H1 (cell line): Measurements from ENCODE around the gene CELSR1. TPM values are rescaled to one million over a fixed set of nuclear protein-coding genes. Genes with fewer than 3 reads are reported as not detected.

Source experiments
- CTCF ChIA-PET: fragments of 300-600 bp; sonication (Branson Sonifier 250); formaldehyde crosslinking; loops from one replicate; lab custom pipeline; 2021; ENCODE audit not compliant: partially characterized antibody; lab: Charles Lee
- POLR2A ChIA-PET: fragments of 300-600 bp; sonication (Branson Sonifier 250); formaldehyde crosslinking; loops from one replicate; lab custom pipeline; 2021; ENCODE audit warnings: inconsistent platforms; ENCODE audit not compliant: partially characterized antibody; lab: Charles Lee
- DNase-seq, 2 experiments: peaks; one replicate each; pipeline versions ENCODE4 v3.0.0 to v3.0.0-alpha.2; 2010 to 2022; ENCODE audit warnings: low spot score in 2 of 2, low read depth in 1 of 2, mixed read lengths in 1 of 2
- FAIRE-seq: peaks from 2 replicates; lab custom pipeline; 2011; peaks lifted over from hg19 to GRCh38; lab: Jason Lieb, UNC
- H2AFZ ChIP-seq: 2 replicates; pipeline ENCODE4 v1.8.1; 2012; ENCODE audit warnings: low read length, inconsistent platforms
- H2AK5ac ChIP-seq: 2 replicates; pipeline ENCODE4 v1.6.1; 2013; ENCODE audit warnings: low read depth, low read length
- H2BK120ac ChIP-seq: replicated peaks from 2 replicates; pipeline ENCODE3; 2013; ENCODE audit warnings: low read depth, low read length, inconsistent platforms
- H2BK12ac ChIP-seq: 2 replicates; pipeline ENCODE4 v1.6.1; 2013; ENCODE audit warnings: low read depth, low read length
- H2BK15ac ChIP-seq: 2 replicates; pipeline ENCODE4 v1.6.1; 2013; ENCODE audit warnings: low read length
- H2BK20ac ChIP-seq: 2 replicates; pipeline ENCODE4 v1.6.1; 2013; ENCODE audit warnings: low read length
- H2BK5ac ChIP-seq: 2 replicates; pipeline ENCODE4 v1.6.1; 2013; ENCODE audit warnings: low read depth, low read length
- H3K14ac ChIP-seq: 2 replicates; pipeline ENCODE4 v1.6.1; 2013; ENCODE audit warnings: inconsistent platforms; ENCODE audit not compliant: insufficient read length
- H3K18ac ChIP-seq: 2 replicates; pipeline ENCODE4 v1.6.1; 2013; ENCODE audit warnings: low read length; ENCODE audit errors: extremely low read depth
- H3K23ac ChIP-seq: 2 replicates; pipeline ENCODE4 v1.6.1; 2013; ENCODE audit warnings: inconsistent platforms; ENCODE audit not compliant: insufficient read length
- H3K23me2 ChIP-seq: 2 replicates; pipeline ENCODE4 v1.6.1; 2013; ENCODE audit warnings: low read depth, low read length
- H3K27ac ChIP-seq: 2 replicates; pipeline ENCODE4 v1.6.1; 2011; ENCODE audit warnings: low read depth, low read length, inconsistent platforms
- H3K27me3 ChIP-seq, 4 experiments: replicated peaks in 1 of 4; 1 replicate in 1 of 4; 2 replicates in 3 of 4; pipeline versions ENCODE4 v1.6.1 to v1.8.1; 2011 to 2013; ENCODE audit warnings: low read length in 3 of 4, mild to moderate bottlenecking in 3 of 4, inconsistent platforms in 2 of 4, mixed read lengths in 2 of 4, moderate library complexity in 1 of 4; ENCODE audit not compliant: control insufficient read depth in 3 of 4, insufficient read depth in 3 of 4; ENCODE audit errors: extremely low read depth in 1 of 4
- H3K36me3 ChIP-seq, 4 experiments: 2 replicates each; pipeline versions ENCODE4 v1.6.1 to v1.8.1; 2011 to 2013; ENCODE audit warnings: mild to moderate bottlenecking in 4 of 4, low read length in 3 of 4, moderate library complexity in 2 of 4, control low read depth in 1 of 4, inconsistent platforms in 1 of 4; ENCODE audit not compliant: insufficient read depth in 4 of 4, control insufficient read depth in 2 of 4
- H3K4ac ChIP-seq: replicated peaks from 2 replicates; pipeline ENCODE3; 2013; ENCODE audit warnings: low read length, low read depth, mixed read lengths, inconsistent platforms; ENCODE audit not compliant: insufficient read length
- H3K4me1 ChIP-seq, 4 experiments: replicated peaks in 1 of 4; 1 replicate in 1 of 4; 2 replicates in 3 of 4; pipeline versions ENCODE4 v1.6.1 to v1.8.1; 2011 to 2013; ENCODE audit warnings: low read length in 3 of 4, inconsistent platforms in 2 of 4, mixed read lengths in 1 of 4; ENCODE audit not compliant: insufficient read depth in 4 of 4, control insufficient read depth in 3 of 4
- H3K4me2 ChIP-seq, 2 experiments: 2 replicates each; pipeline versions ENCODE4 v1.6.1 to v1.8.1; 2011 to 2013; ENCODE audit warnings: low read depth in 2 of 2, low read length in 2 of 2, control low read depth in 1 of 2, inconsistent platforms in 1 of 2, mild to moderate bottlenecking in 1 of 2; ENCODE audit not compliant: insufficient read depth in 1 of 2
- H3K4me3 ChIP-seq, 4 experiments: fragments of 200-600, 300-600 bp in 1 of 4; sonication (generic), shearing (Covaris generic), sonication (Bioruptor Twin) in 1 of 4; 2 replicates each; pipeline versions ENCODE4 v1.5.1 to v1.8.1; 2011 to 2016; ENCODE audit warnings: low read length in 4 of 4, low read depth in 3 of 4, control low read depth in 2 of 4, inconsistent platforms in 2 of 4, mild to moderate bottlenecking in 2 of 4, mixed read lengths in 1 of 4, moderate library complexity in 1 of 4; ENCODE audit not compliant: insufficient read depth in 2 of 4; ENCODE audit errors: extremely low read depth in 1 of 4
- H3K56ac ChIP-seq: replicated peaks from 2 replicates; pipeline ENCODE3; 2013; ENCODE audit warnings: low read depth, mild to moderate bottlenecking, mixed read lengths, low read length, inconsistent platforms; ENCODE audit not compliant: insufficient read length
- H3K79me1 ChIP-seq: 2 replicates; pipeline ENCODE4 v1.6.1; 2013; ENCODE audit warnings: low read depth, low read length, control low read depth
- H3K79me2 ChIP-seq, 2 experiments: 2 replicates each; pipeline versions ENCODE4 v1.6.1 to v1.8.1; 2012 to 2013; ENCODE audit warnings: low read length in 2 of 2, mild to moderate bottlenecking in 2 of 2, inconsistent platforms in 1 of 2; ENCODE audit not compliant: insufficient read depth in 2 of 2, control insufficient read depth in 1 of 2
- H3K9ac ChIP-seq, 4 experiments: replicated peaks in 1 of 4; 1 replicate in 1 of 4; 2 replicates in 3 of 4; pipeline versions ENCODE4 v1.6.1 to v1.8.1; 2011 to 2013; ENCODE audit warnings: low read depth in 3 of 4, low read length in 3 of 4, control low read depth in 2 of 4, mild to moderate bottlenecking in 2 of 4, moderate library complexity in 2 of 4, inconsistent platforms in 1 of 4; ENCODE audit errors: extremely low read depth in 1 of 4
- H3K9me3 ChIP-seq, 2 experiments: 2 replicates each; pipeline versions ENCODE4 v1.6.1 to v1.8.1; 2012 to 2013; ENCODE audit warnings: mild to moderate bottlenecking in 2 of 2, moderate library complexity in 2 of 2, control low read depth in 1 of 2, inconsistent platforms in 1 of 2, low read depth in 1 of 2, low read length in 1 of 2, mixed read lengths in 1 of 2; ENCODE audit not compliant: insufficient read depth in 2 of 2
- H4K20me1 ChIP-seq, 2 experiments: replicated peaks in 1 of 2; 2 replicates each; pipeline versions ENCODE3 to v1.8.1; 2011 to 2013; ENCODE audit warnings: inconsistent platforms in 2 of 2, low read length in 2 of 2, mild to moderate bottlenecking in 1 of 2; ENCODE audit not compliant: insufficient read depth in 2 of 2, control insufficient read depth in 1 of 2
- H4K5ac ChIP-seq: 2 replicates; pipeline ENCODE4 v1.6.1; 2013; ENCODE audit warnings: low read length, low read depth, mixed read lengths, inconsistent platforms; ENCODE audit not compliant: insufficient read length
- H4K8ac ChIP-seq: 2 replicates; pipeline ENCODE4 v1.8.0; 2013; ENCODE audit warnings: mild to moderate bottlenecking, moderate library complexity, low read length, inconsistent platforms; ENCODE audit not compliant: insufficient read depth; ENCODE audit errors: extremely low read depth
- H4K91ac ChIP-seq: replicated peaks from 2 replicates; pipeline ENCODE3; 2013; ENCODE audit warnings: low read length, mixed read lengths, inconsistent platforms; ENCODE audit not compliant: insufficient read length
- BCL11A ChIP-seq, 2 experiments: IDR thresholded peaks; one replicate each; pipeline ENCODE4 v1.6.1; 2011; ENCODE audit warnings: low read depth in 2 of 2, low read length in 2 of 2, mild to moderate bottlenecking in 2 of 2
- CBX8 ChIP-seq: fragments of 300-800, 300-1000 bp; sonication (generic); IDR thresholded peaks from 2 replicates; pipeline ENCODE4 v1.7.1; 2016; ENCODE audit warnings: low read depth, low read length, borderline replicate concordance
- CHD2 ChIP-seq: IDR thresholded peaks from 2 replicates; pipeline ENCODE4 v1.6.1; 2012; ENCODE audit warnings: low read length, improper control_type of control experiment
- FOSL1 ChIP-seq: IDR thresholded peaks from 2 replicates; pipeline ENCODE4 v1.6.1; 2011; ENCODE audit warnings: mild to moderate bottlenecking, low read depth, low read length, moderate library complexity; ENCODE audit not compliant: insufficient read depth
- HDAC6 ChIP-seq: IDR thresholded peaks from one replicate; pipeline ENCODE4 v1.7.1; 2012; ENCODE audit warnings: low read depth, mild to moderate bottlenecking, inconsistent platforms, low read length, moderate library complexity
- PHF8 ChIP-seq: fragments of 200-600 bp; sonication (generic); conservative IDR thresholded peaks from 2 replicates; pipeline ENCODE4 v1.7.1; 2012; ENCODE audit warnings: low read depth, mild to moderate bottlenecking, inconsistent platforms, low read length, moderate library complexity
- RNF2 ChIP-seq: fragments of 200-900, 300-1000 bp; sonication (generic); IDR thresholded peaks from 2 replicates; pipeline ENCODE4 v1.7.1; 2016; ENCODE audit warnings: borderline replicate concordance, low read depth, mild to moderate bottlenecking, antibody characterized with exemption, low read length; ENCODE audit not compliant: poor library complexity, severe bottlenecking; ENCODE audit errors: missing control alignments
- ZNF274 ChIP-seq: IDR thresholded peaks from 2 replicates; pipeline ENCODE4 v1.7.0; 2012; ENCODE audit warnings: low read length, borderline replicate concordance; ENCODE audit errors: extremely low read depth
- WGBS, 2 experiments: shearing (Covaris generic) in 1 of 2; methylation state at CpG; one replicate each; pipeline versions ENCODE4 v1.1.6 to v1.1.7; 2013 to 2015; ENCODE audit warnings: low lambda C conversion rate in 2 of 2, mixed read lengths in 2 of 2, inconsistent platforms in 1 of 2, low coverage in 1 of 2, missing lambda C conversion rate in 1 of 2; ENCODE audit not compliant: insufficient replicate concordance in 2 of 2, insufficient coverage in 1 of 2, insufficient read length in 1 of 2; ENCODE audit errors: extremely low coverage in 1 of 2, missing lambda C conversion rate in 1 of 2; 5-methylcytosine and 5-hydroxymethylcytosine counted together
- polyA plus RNA-seq, 7 experiments: library from polyadenylated mRNA; depleted of rRNA in 3 of 7; stranded (reverse) in 5 of 7; unstranded in 2 of 7; fragments of >200 nt in 5 of 7; fragments of 200-250 nt in 2 of 7; gene quantifications; 1 replicate in 5 of 7; 2 replicates in 1 of 7; 4 replicates in 1 of 7; pipeline versions ENCODE4 v1.2.1 to v1.2.3, GENCODE V29; 2011 to 2013; ENCODE audit warnings: missing spikeins in 2 of 7, mixed read lengths in 2 of 7
- total RNA-seq: library from RNA; stranded (reverse); fragmentation: NEBNext Ultra II Directional; extraction: Animal tissue kit (Norgen Biotek cat#: 25700); gene quantifications from 2 replicates; pipeline ENCODE4 v1.2.1, GENCODE V29; 2021

CELSR1 gene
- total and polyA plus RNA-seq, 2 of the 8 experiments (the other 6 are each of a cell fraction or from before 2014, with no cell fraction given) = 9.0 to 12.4 TPM

DNA sequence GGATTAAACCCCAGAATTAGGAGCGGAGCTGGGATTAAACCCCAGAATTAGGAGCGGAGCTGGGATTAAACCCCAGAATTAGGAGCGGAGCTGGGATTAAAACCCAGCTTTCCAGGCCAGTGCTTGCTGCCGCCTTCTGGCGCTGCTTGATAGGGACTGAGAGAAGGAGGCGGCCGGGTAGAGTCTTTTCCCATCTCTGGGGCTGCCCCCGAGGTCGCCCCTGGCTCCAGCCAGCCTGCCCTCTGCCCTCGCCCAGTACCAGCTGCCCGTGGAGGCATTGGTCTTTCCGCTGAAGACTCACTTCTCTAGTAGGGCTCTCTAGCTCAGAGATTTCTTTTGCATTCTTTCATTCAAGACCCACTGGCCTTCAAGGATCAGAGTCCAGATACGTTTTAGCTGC, 196.7 kb downstream of the CELSR1 start:
- H3K36me3 ChIP-seq = peaks cover 23 to 68% (median 44%) of the 10 kb centered on the region in 4 experiments
- FAIRE-seq = no peak
- no peak overlapping the region for H2AK5ac ChIP-seq
- H2BK15ac ChIP-seq = no peak overlapping the region
- peaks cover 9 to 38% of the 10 kb centered on the region in 2 experiments for H3K79me2 ChIP-seq
- no peak overlapping the region for H3K9ac ChIP-seq
- no peak overlapping the region for H3K4me3 ChIP-seq
- no peaks in the 10 kb centered on the region for H3K9me3 ChIP-seq
- ChIA-PET CTCF (interaction anchor here (0.6 to 1.9 kb wide), 4 partner anchors 26 to 225 kb away, joined by 3 to 7 read pairs (median 3); no protein-coding TSS in a partner anchor), POLR2A (interaction anchor here (0.6 to 1.9 kb wide), 3 partner anchors 14 to 187 kb away, joined by 4 read pairs; no protein-coding TSS in a partner anchor)
- no peak overlapping the region for H3K23ac ChIP-seq
- peaks cover 7 to 18% of the 10 kb centered on the region in 2 experiments for H4K20me1 ChIP-seq
- H3K56ac ChIP-seq = no peak overlapping the region
- no peak overlapping the region for H2AFZ ChIP-seq
- TF ChIP-seq ZNF274 (no peak), BCL11A (IDR thresholded peaks at IDR 0.05; ENCODE audit: low read depth in 2 of 2, low read length in 2 of 2) (no peak), CBX8 (no peak), PHF8 (no peak), CHD2 (no peak), RNF2 (no peak), HDAC6 (no peak), FOSL1 (no peak)
- H3K4ac ChIP-seq = no peak overlapping the region
- peaks cover 0 to 4% (median 3%) of the 10 kb centered on the region in 4 experiments; a peak in 2 of 7 replicates for H3K4me1 ChIP-seq
- no peak overlapping the region for H3K27ac ChIP-seq
- H4K8ac ChIP-seq = no peak overlapping the region
- H2BK12ac ChIP-seq = no peak overlapping the region
- H4K5ac ChIP-seq = no peak overlapping the region
- H2BK20ac ChIP-seq = no peak overlapping the region
- no peak overlapping the region for H2BK5ac ChIP-seq
- peaks cover 12% of the 10 kb centered on the region for H3K79me1 ChIP-seq
- WGBS, 2 experiments = 94% methylated on average over 11 of the region's 13 CpGs; no CpG with 5 or more reads in 1 of the 2 experiments
- no peak overlapping the region for H3K14ac ChIP-seq
- H2BK120ac ChIP-seq = no peak overlapping the region
- no peak overlapping the region for H3K4me2 ChIP-seq
- no peak overlapping the region for H4K91ac ChIP-seq
- DNase-seq = no peak
- H3K18ac ChIP-seq = no peak overlapping the region
- no peaks in the 10 kb centered on the region for H3K27me3 ChIP-seq
- no peaks in the 10 kb centered on the region for H3K23me2 ChIP-seq
